Adrenal gland (tissue), 5 donors: ENCODE results near the gene TSPAN3.

Experiments used
- POLR2A ChIP-seq, 2 donors: fragments of 450-650 bp; IDR thresholded peaks; one replicate each; pipeline ENCODE4 v1.6.1; 2017; ENCODE audit warnings: antibody characterized with exemption in 2 of 2, mild to moderate bottlenecking in 2 of 2, moderate library complexity in 1 of 2
- TF ChIP-seq, protein P1 (sequence below), 6 experiments: fragments of 450-650 bp in 4 of 6; fragments of 200-600 bp in 2 of 6; sonication (generic) in 1 of 6; IDR thresholded peaks; 1 replicate in 5 of 6; 2 replicates in 1 of 6; pipeline versions ENCODE4 v1.5.1 to v1.8.0; 2016 to 2021; ENCODE audit warnings: antibody characterized with exemption in 6 of 6, mild to moderate bottlenecking in 2 of 6, moderate library complexity in 1 of 6
- donor health status: DM: no; HTN: no; CAD: no.

DNA sequence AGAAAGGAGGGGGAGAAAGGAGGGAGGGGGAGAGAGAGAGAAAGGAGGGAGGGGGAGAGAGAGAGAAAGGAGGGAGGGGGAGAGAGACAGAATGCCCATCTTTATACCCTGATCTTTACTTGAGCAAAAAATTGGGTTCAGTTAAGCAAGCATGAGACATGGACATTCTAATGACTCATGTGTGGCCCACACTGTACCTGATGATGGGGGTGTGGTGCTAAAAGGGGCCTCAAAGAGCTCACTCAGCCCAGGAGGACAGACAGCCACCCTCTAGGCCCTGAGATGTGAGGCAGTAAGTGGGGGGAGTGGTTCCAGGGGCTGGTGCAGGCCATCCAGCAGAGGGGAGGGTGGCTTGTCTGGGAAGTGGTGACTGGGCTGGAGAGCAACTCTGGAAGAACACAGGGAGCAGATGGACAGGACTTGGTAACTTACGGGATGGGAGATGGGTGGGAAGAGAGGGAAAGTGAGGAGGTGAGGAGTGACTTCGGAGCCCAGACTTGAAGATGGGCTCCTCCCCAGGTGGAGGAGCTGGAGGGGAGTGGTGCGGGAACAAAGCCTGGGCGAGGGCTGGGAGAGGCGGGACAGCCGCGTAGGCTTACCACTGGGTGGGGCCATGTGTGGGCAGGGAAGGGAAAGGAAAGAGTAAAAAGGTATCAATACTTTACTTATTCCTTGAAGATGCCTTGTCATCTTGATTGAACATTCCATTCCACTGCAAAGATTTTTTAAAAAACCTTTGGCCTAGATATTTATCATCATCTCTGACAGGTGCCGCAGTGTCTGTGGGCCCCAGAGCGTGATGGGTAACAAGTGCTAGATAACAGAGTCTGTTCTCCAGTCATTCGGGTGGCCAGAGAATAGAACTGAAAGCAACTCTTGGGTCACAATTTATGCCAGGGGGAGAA is 32.3 kb downstream of the TSPAN3 start:
- TF ChIP-seq, protein P1, sequence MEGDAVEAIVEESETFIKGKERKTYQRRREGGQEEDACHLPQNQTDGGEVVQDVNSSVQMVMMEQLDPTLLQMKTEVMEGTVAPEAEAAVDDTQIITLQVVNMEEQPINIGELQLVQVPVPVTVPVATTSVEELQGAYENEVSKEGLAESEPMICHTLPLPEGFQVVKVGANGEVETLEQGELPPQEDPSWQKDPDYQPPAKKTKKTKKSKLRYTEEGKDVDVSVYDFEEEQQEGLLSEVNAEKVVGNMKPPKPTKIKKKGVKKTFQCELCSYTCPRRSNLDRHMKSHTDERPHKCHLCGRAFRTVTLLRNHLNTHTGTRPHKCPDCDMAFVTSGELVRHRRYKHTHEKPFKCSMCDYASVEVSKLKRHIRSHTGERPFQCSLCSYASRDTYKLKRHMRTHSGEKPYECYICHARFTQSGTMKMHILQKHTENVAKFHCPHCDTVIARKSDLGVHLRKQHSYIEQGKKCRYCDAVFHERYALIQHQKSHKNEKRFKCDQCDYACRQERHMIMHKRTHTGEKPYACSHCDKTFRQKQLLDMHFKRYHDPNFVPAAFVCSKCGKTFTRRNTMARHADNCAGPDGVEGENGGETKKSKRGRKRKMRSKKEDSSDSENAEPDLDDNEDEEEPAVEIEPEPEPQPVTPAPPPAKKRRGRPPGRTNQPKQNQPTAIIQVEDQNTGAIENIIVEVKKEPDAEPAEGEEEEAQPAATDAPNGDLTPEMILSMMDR (IDR thresholded peaks at IDR 0.05) = no peak
- no peak for TF ChIP-seq POLR2A (IDR thresholded peaks at IDR 0.05)
